GM21825 (cell line): Measurements from ENCODE around the gene CYYR1.

Experiments used
- ATAC-seq: cut with Tn5 transposase; IDR thresholded peaks from one replicate; pipeline ENCODE4 v1.9.1; 2021; ENCODE audit warnings: mild to moderate bottlenecking, moderate library complexity; ENCODE audit not compliant: unreplicated experiment

CYYR1 gene

DNA sequence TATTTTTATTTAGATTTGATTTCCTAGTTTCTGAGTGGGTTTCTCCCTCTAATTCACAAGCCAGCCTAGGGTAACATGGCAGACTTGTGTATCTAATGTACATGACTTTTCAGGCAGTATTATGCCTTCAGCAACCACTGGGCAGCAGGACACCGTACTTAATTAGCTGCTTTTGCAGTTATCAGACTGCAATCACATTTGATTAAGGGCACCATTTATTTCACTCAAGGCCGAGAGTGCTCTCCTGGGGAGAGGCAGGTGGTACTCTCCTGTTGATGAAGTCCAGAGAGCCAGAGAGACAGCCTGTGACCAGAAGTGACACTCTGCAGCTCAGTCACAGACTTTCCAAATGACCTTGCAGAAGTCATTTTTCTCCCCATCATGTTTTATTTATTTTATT is 18.7 kb downstream of the CYYR1 start:
- ATAC-seq: no peak

DNA sequence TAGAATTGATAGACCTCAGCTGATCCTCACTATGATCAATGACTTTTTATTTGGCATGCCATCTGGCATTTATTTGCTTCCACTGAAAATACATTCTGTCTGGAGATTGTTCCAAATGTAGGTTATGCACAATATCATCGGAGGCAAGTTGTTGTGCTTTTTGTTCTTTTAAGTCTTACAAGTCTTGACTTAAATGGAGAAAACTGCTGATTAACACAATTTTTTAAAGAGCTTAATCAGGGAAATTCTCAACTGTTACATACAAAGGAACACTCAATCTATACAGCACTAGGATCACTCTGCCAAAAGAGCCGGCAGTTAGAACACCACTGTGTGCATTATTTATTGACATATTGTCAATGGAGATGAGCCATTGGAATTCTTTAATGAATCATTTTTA is 19.2 kb downstream of the CYYR1 start:
- no peak for ATAC-seq

DNA sequence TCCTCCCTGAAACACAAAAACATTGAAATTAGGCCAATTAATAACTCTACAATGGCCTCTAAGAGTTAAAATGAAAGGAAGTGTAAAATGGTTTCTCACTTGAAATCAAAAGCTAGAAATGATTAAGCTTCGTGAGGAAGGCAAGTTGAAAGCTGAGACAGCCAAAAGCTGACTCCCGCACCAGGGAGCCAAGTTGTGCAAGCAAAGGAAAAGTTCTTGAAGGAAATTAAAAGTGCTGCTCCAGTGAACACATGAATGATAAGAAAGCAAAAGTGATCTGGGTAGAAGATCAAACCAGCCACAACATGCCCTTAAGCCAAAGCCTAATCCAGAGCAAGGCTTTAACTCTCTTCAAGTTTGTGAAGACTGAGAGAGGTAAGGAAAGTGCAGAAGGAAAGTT is 22.8 kb downstream of the CYYR1 start:
- no peak for ATAC-seq

DNA sequence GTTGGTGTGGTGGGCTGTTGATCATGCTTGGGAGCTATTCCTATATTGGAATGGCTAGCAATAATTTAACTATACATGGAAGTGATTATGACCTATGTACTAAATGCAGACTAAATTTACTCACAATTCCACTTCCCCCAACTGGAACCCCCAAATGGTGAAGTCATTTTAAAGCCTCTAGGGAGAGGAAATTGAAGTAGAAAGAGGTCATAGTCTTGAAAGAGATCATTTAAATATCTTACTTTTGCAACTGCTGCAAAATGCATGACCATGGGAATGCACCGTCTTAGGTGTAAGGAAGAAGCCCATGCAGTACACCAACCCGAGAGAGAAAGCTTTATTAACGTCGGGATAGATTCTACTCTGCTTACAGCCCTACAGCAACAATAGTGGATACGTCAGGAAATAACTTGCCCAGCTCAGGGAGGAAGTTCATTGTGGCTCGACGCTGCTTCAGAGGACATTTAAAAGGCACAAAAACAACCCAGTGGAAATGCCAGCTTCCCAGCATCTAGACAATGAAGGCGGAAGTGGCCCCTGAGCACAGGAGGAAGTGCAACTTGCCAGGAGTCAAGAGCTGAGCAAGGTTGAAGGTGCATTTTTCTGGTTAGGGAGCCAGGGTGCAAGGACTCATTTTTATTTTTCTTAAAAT is 26.5 kb downstream of the CYYR1 start:
- no peak for ATAC-seq

DNA sequence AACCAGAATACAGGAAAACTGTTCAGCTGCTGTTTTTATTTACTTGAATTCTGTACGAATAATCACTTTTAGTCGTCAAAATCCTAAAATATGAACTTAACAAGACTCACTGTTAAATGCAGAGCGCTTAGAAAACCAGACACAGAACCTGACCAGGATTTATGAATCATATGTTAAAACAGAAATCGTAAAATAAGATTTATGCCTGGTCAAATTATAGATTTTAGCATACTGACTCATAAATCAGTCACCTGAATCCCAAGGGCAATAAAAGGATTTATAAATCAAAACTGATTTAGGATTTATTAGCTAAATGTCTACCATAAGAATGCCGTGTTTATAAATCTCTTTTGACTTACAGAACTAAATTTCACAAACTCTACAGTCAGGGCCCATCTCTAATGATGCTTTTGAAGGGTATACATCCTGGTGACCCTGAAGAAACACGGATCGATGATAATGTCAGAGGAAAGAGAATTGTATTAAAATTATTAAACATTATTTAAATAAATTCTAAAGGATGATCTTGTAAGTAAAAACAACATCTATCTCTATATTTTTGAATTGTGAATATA is 28.8 kb downstream of the CYYR1 start:
- ATAC-seq: no peak

DNA sequence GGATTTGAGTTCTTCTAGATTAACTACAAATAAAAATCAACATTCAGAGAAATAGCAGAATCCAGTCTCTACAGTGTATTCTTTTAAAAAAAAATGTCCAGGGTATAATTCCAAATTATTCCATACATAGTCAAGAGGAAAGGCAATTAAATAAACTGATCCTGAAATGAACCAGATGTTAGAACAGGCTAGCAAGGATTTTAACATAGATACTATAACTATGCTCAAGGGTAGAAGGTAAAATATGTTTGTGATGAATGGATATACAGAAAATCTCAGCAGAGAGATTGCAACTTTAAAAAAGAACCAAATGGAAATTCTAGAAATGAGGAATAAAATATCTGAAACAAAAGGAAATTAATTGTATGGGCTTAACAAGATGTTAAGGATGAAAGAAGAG is 32.4 kb downstream of the CYYR1 start:
- no peak for ATAC-seq

GRCh38 chr21:26539566-26539965 is 33.5 kb downstream of the CYYR1 start:
- ATAC-seq: no peak

- no peak for ATAC-seq
Measured at GRCh38 chr21:26534517-26534916, 38.6 kb downstream of the CYYR1 start.

GRCh38 chr21:26532208-26532607 is 40.9 kb downstream of the CYYR1 start:
- ATAC-seq: no peak

DNA sequence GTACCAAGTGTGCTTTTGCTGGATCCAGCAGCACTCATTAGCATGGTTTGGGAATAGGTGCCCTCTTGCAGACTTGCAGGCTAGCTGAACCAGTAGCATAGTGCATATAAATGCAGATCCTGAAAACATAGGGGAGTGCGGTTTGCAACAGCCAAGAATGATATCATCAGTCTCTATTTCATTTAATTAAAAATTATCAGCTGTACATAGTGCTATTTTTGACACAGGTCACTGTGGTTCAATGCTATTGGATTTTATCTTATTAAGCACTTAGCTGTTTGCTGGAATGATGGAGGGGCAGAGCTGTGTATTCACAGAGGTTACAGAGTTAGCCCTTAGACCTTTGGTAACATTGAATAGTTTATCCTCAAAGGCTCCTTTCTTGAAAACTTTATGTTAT is 43.6 kb downstream of the CYYR1 start:
- no peak for ATAC-seq

DNA sequence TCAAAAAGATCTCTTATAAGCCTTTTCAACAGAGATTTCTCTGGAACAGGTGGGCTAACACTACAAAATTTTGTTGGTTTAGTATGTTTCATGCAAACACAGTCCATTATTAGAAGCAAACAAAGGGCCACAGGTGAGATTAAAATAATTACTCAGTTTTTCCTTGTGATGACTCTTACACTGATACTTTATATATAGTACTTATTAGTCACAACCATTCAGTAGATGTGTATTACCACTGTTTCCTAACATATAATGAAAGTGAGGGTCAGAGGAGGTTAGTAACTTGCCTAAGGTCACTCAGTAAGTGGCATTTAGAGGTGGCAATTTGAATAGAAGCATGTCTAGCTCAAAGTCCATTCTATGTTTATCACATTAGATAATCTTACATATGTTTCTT is 44.2 kb downstream of the CYYR1 start:
- ATAC-seq: no peak

- ATAC-seq: no peak
Measured at GRCh38 chr21:26522704-26523103, 50.4 kb downstream of the CYYR1 start.

GRCh38 chr21:26519142-26519541 is 53.9 kb downstream of the CYYR1 start:
- no peak for ATAC-seq

- ATAC-seq: no peak
Measured at GRCh38 chr21:26515257-26515656, 57.8 kb downstream of the CYYR1 start.

- no peak for ATAC-seq
Measured at GRCh38 chr21:26513212-26513611, 59.9 kb downstream of the CYYR1 start.

DNA sequence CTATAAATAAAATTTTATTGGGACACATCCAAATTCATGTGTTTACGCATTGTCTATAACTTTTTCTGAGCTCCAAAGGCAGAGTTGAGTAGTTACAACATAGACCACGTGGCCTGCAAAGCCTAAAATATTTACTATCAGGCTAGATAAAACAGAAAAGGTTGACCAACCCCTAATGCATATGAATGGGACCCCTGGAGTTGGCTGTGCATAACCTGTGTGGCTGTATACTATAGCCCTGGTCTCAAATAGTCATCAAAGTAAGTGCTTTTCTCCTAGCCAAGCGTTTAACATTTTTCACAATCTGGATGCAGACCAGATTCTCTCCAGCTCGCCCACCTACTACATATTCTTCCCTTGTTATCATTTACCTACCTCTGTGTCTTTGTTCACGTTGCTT is 60.4 kb downstream of the CYYR1 start:
- no peak for ATAC-seq

DNA sequence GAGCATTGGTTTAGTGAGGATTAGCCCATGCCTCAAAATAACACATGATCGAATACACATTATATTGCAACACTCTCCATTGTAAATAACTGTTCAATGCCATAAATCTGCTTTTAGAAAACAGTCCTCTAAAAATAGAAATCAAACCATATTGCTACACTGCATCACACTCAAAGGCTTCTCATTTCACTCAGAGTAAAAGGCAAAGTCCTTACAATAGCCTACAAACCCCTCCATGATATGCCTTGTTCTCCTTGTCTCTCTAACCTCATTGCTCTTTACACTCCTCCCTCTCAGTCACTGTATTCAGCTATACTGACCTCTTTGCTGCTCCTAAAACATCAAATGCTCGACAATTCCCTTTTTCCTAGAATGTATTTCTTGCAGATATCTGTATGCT is 64.2 kb downstream of the CYYR1 start:
- ATAC-seq: no peak

- no peak for ATAC-seq
Measured at GRCh38 chr21:26506956-26507355, 66.1 kb downstream of the CYYR1 start.

- no peak for ATAC-seq
Measured at GRCh38 chr21:26505211-26505610, 67.9 kb downstream of the CYYR1 start.

DNA sequence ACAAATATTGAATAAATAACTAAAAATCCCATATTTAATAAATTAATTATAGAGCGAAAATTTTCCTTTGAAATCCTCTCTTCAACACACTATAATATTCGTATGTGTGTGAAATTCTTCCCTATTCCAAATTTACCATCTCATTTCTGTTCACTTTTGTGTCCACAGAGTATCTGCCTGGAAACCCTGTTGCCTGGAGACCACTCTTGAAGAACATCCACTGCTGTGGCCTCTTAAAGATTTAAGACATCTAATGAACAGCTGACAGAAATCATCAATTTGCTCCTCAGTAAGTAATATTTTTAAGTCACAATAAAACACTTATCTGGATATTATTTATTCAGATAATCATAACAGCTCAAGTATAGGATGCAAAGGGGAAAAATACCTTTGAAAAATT is 69.7 kb downstream of the CYYR1 start:
- no peak for ATAC-seq

DNA sequence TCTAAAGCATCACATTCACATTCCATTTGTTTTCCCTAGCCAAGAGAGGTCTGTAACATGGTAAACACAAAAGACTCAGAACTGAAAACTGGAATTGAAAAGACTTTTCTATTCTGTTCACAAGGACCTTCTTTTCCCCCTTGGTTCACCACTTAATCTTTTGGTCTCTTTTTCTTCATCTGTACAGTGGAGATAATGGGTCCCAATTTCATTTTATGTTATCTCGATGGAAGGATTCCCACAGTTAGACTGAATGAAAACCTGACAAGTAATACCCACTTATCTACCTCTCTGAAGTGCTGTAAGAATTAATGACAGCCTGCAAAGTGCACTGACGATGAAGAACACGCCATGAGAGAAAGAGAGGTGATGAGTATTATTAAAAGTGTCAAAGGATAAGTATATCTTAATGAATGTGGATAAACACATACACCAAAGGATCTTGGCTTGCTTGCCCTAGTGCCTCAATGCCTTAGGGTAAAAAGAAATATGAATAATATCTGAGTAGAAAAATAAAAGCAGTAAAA is 71.5 kb downstream of the CYYR1 start:
- no peak for ATAC-seq

DNA sequence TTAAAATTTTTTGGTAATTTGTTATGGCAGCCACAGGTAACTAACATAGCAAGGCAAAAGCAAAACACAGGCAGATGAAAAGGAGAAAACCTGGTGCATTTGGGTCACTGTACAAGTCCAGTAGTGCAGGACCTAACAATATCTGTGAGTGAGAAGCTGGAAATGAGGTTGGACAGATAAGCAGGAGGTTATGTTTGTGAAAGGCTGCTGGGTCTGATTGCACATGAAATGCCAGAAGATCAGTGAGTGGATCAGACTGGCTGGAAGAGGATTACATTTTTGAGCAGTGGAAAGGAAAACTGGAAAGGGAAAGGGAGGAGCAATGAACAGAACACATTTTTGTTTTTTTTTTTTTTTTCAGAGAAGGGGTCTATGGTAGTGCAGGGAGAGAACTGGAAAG is 73.6 kb downstream of the CYYR1 start:
- ATAC-seq: no peak

DNA sequence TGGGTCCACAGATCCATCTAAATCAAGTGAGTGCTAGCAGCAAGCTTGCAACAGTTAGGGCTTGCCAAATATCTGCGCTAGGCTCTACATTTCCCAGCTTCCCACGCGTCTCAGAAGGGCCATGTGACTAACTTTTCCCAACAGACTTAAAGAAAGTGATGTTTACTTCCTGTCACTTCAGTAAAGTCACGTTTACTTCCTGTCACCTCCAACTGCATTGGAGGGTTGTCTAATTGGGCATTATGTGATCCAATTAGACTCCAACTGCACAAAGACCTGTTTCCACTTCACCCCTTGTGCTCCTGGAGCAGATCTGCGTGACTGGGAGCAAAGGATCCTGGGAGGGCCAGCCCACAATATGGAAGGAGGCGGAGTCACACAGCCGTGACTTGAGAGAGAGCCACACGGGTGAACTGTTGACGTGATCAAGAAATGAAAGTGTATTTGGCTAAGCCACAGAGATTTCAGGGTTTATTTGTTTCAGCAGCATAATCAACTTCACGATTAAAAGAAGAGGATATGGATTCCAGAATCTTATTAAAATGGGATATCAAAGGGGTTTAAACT is 77.7 kb downstream of the CYYR1 start:
- no peak for ATAC-seq
